HUES48 (cell line): Measurements from ENCODE around the gene ZP4.

ENCODE experiments used
- H3K27ac ChIP-seq: one replicate; pipeline ENCODE4 v1.7.0; 2013; ENCODE audit warnings: low read depth, low read length, inconsistent platforms
- H3K27me3 ChIP-seq: 2 replicates; pipeline ENCODE4 v1.6.1; 2013; ENCODE audit warnings: mild to moderate bottlenecking, low read length; ENCODE audit not compliant: control insufficient read depth, insufficient read depth
- H3K36me3 ChIP-seq: 2 replicates; pipeline ENCODE4 v1.6.1; 2013; ENCODE audit warnings: low read length; ENCODE audit not compliant: control insufficient read depth, insufficient read depth
- H3K4me1 ChIP-seq: 2 replicates; pipeline ENCODE4 v1.6.1; 2013; ENCODE audit warnings: mild to moderate bottlenecking, low read length; ENCODE audit not compliant: control insufficient read depth, insufficient read depth
- H3K4me3 ChIP-seq: 2 replicates; pipeline ENCODE4 v1.5.1; 2013; ENCODE audit warnings: mild to moderate bottlenecking, low read depth, low read length
- H3K9ac ChIP-seq: 2 replicates; pipeline ENCODE4 v1.6.1; 2013; ENCODE audit warnings: mild to moderate bottlenecking, low read depth, low read length, moderate library complexity
- H3K9me3 ChIP-seq: 2 replicates; pipeline ENCODE4 v1.6.1; 2013; ENCODE audit warnings: low read length; ENCODE audit not compliant: control insufficient read depth, insufficient read depth

The ZP4 gene

GRCh38 chr1:237902960-237903743 lies 12.4 kb upstream of the ZP4 start:
- H3K9ac ChIP-seq = no peak overlapping the region
- H3K27ac ChIP-seq = no peak overlapping the region
- no peaks in the 10 kb centered on the region for H3K36me3 ChIP-seq
- H3K4me3 ChIP-seq = no peak overlapping the region
- peaks cover 8% of the 10 kb centered on the region for H3K4me1 ChIP-seq
- no peaks in the 10 kb centered on the region for H3K27me3 ChIP-seq
- H3K9me3 ChIP-seq = no peaks in the 10 kb centered on the region

- no peaks in the 10 kb centered on the region for H3K36me3 ChIP-seq
- H3K9me3 ChIP-seq = no peaks in the 10 kb centered on the region
- no peak overlapping the region for H3K9ac ChIP-seq
- H3K27me3 ChIP-seq = no peaks in the 10 kb centered on the region
- H3K4me3 ChIP-seq = no peak overlapping the region
- H3K27ac ChIP-seq = no peak overlapping the region
- peaks cover 12% of the 10 kb centered on the region for H3K4me1 ChIP-seq
Observed at GRCh38 chr1:237901299-237901934, 10.7 kb upstream of the ZP4 start.

- peaks cover 4% of the 10 kb centered on the region; the same call in 1 of the 2 replicates for H3K4me1 ChIP-seq
- H3K27ac ChIP-seq = no peak overlapping the region
- no peak overlapping the region for H3K9ac ChIP-seq
- no peaks in the 10 kb centered on the region for H3K9me3 ChIP-seq
- no peak overlapping the region for H3K4me3 ChIP-seq
- no peaks in the 10 kb centered on the region for H3K27me3 ChIP-seq
- H3K36me3 ChIP-seq = no peaks in the 10 kb centered on the region
Observed at GRCh38 chr1:237895630-237896029, 4.9 kb upstream of the ZP4 start.

- H3K36me3 ChIP-seq = no peaks in the 10 kb centered on the region
- H3K27ac ChIP-seq = no peak overlapping the region
- no peaks in the 10 kb centered on the region for H3K27me3 ChIP-seq
- no peak overlapping the region for H3K9ac ChIP-seq
- H3K4me1 ChIP-seq = peaks cover 4% of the 10 kb centered on the region; the same call in 1 of the 2 replicates
- no peak overlapping the region for H3K4me3 ChIP-seq
- H3K9me3 ChIP-seq = no peaks in the 10 kb centered on the region
Observed at GRCh38 chr1:237894131-237894530, 3.4 kb upstream of the ZP4 start.

GRCh38 chr1:237891979-237892378 lies 1.3 kb upstream of the ZP4 start:
- H3K36me3 ChIP-seq = no peaks in the 10 kb centered on the region
- H3K27ac ChIP-seq = no peak overlapping the region
- H3K9me3 ChIP-seq = no peaks in the 10 kb centered on the region
- peaks cover 2% of the 10 kb centered on the region; the same call in 1 of the 2 replicates for H3K4me1 ChIP-seq
- no peak overlapping the region for H3K9ac ChIP-seq
- H3K4me3 ChIP-seq = no peak overlapping the region
- no peaks in the 10 kb centered on the region for H3K27me3 ChIP-seq

- Histone ChIP-seq H3K9me3 (no peaks in the 10 kb centered on the region), H3K9ac (no peak overlapping the region), H3K4me1 (no peaks in the 10 kb centered on the region)
Observed at GRCh38 chr1:237891266-237891665, 544 bp upstream of the ZP4 start.

GRCh38 chr1:237890416-237890815 lies 306 bp downstream of the ZP4 start:
- Histone ChIP-seq H3K9me3 (no peaks in the 10 kb centered on the region), H3K9ac (no peak overlapping the region)

More at GRCh38 chr1:237891266-237891665, 544 bp upstream of the ZP4 start:
- no peaks in the 10 kb centered on the region for H3K27me3 ChIP-seq
- H3K27ac ChIP-seq = no peak overlapping the region
- no peak overlapping the region for H3K4me3 ChIP-seq
- H3K36me3 ChIP-seq = no peaks in the 10 kb centered on the region

GRCh38 chr1:237888143-237888542 lies 2.6 kb downstream of the ZP4 start:
- no peak overlapping the region for H3K9ac ChIP-seq
- H3K36me3 ChIP-seq = no peaks in the 10 kb centered on the region
- H3K4me3 ChIP-seq = no peak overlapping the region
- no peaks in the 10 kb centered on the region for H3K9me3 ChIP-seq
- no peaks in the 10 kb centered on the region for H3K27me3 ChIP-seq
- no peaks in the 10 kb centered on the region for H3K4me1 ChIP-seq
- H3K27ac ChIP-seq = no peak overlapping the region

More at GRCh38 chr1:237890416-237890815, 306 bp downstream of the ZP4 start:
- Histone ChIP-seq H3K4me3 (no peak overlapping the region), H3K27ac (no peak overlapping the region), H3K4me1 (no peaks in the 10 kb centered on the region), H3K36me3 (no peaks in the 10 kb centered on the region), H3K27me3 (no peaks in the 10 kb centered on the region)

GRCh38 chr1:237887542-237887941 lies 3.2 kb downstream of the ZP4 start:
- Histone ChIP-seq H3K27me3 (no peaks in the 10 kb centered on the region), H3K36me3 (no peaks in the 10 kb centered on the region), H3K4me1 (no peaks in the 10 kb centered on the region), H3K9ac (no peak overlapping the region), H3K9me3 (no peaks in the 10 kb centered on the region), H3K4me3 (no peak overlapping the region), H3K27ac (no peak overlapping the region)

- Histone ChIP-seq H3K4me1 (no peaks in the 10 kb centered on the region), H3K9ac (no peak overlapping the region), H3K27ac (no peak overlapping the region), H3K27me3 (no peaks in the 10 kb centered on the region), H3K9me3 (no peaks in the 10 kb centered on the region), H3K4me3 (no peak overlapping the region), H3K36me3 (no peaks in the 10 kb centered on the region)
Observed at GRCh38 chr1:237884237-237884636, 6.5 kb downstream of the ZP4 start.

- H3K4me3 ChIP-seq = no peak overlapping the region
- H3K36me3 ChIP-seq = no peaks in the 10 kb centered on the region
- H3K9me3 ChIP-seq = no peaks in the 10 kb centered on the region
- no peaks in the 10 kb centered on the region for H3K27me3 ChIP-seq
- peaks cover 6% of the 10 kb centered on the region; the same call in 1 of the 2 replicates for H3K4me1 ChIP-seq
- no peak overlapping the region for H3K27ac ChIP-seq
- H3K9ac ChIP-seq = no peak overlapping the region
Observed at GRCh38 chr1:237879195-237879594, 11.5 kb downstream of the ZP4 start.
